ENCODE measurements around the gene B4GALNT4. TPM values are rescaled to one million over a fixed set of nuclear protein-coding genes. Genes with fewer than 3 reads are reported as not detected.
"Not testable (repeated sequence)": the region's sequence is repeated elsewhere in the genome, so short reads cannot be mapped to it uniquely, and the experiment has no call there.

B4GALNT4 gene
- 1 to 10 TPM in 1 of 2 donors, not detected in 1; 2.1 TPM for total RNA-seq

DNA sequence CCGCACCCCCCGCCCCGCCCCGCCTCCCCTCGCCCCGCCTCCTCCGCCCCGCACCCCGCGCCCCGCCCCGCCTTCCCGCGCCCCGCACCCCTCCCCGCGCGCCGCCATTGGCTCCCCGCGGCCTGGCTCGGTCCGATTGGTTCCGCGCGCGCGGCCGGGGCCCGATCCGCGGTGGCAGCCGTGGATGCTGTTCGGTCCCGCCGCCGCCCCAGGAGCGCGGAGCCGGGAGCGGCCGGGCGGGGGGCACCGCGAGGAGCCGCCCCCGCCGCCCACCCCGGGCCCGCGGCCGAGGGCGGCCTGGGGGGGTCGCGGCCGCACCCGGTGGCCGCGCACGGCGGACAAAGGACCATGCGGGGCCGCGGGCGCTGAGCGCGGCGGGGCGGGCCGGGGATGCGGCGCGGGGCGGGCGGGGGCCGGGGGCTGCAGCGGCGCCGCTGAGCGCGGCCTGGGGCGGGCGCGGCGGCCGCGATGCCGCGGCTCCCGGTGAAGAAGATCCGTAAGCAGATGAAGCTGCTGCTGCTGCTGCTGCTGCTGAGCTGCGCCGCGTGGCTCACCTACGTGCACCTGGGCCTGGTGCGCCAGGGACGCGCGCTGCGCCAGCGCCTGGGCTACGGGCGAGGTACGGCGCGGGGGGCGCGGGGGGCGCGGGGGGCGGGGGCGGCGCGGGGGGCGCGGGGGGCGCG lies at the start of gene B4GALNT4:
Gene B4GALNT4 (plus strand): TSS at position 164 of the 683 bp plus-strand sequence. CDS start 305 bp downstream, at position 469.
- no peaks in the 10 kb centered on the region for H3K36me3 ChIP-seq (replicated peaks in 1 of 2; ENCODE audit: insufficient read depth in 1 of 2, low read depth in 2 of 2)
- 1% methylated on average over 32 of the region's 118 CpGs; no CpG with 5 or more reads in 1 of the 2 donors for WGBS, 2 donors
- ATAC-seq = peak; percentile 48
- no peak for TF ChIP-seq POLR2A (IDR thresholded peaks at IDR 0.05)
- TF ChIP-seq, protein P1, sequence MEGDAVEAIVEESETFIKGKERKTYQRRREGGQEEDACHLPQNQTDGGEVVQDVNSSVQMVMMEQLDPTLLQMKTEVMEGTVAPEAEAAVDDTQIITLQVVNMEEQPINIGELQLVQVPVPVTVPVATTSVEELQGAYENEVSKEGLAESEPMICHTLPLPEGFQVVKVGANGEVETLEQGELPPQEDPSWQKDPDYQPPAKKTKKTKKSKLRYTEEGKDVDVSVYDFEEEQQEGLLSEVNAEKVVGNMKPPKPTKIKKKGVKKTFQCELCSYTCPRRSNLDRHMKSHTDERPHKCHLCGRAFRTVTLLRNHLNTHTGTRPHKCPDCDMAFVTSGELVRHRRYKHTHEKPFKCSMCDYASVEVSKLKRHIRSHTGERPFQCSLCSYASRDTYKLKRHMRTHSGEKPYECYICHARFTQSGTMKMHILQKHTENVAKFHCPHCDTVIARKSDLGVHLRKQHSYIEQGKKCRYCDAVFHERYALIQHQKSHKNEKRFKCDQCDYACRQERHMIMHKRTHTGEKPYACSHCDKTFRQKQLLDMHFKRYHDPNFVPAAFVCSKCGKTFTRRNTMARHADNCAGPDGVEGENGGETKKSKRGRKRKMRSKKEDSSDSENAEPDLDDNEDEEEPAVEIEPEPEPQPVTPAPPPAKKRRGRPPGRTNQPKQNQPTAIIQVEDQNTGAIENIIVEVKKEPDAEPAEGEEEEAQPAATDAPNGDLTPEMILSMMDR (IDR thresholded peaks at IDR 0.05) = no peak
- no peaks in the 10 kb centered on the region for H3K9me3 ChIP-seq
- H3K4me3 ChIP-seq = no peak within 1 kb of the TSS
- H3K27ac ChIP-seq = no peak within 1 kb of the TSS
- peaks cover 6% of the 10 kb centered on the region for H3K4me1 ChIP-seq
- peak in 1 of 4 donors; percentile 35 for DNase-seq
- peaks cover 0 to 5% of the 10 kb centered on the region in 2 donors for H3K27me3 ChIP-seq
- intact Hi-C loops (cut with DNase I) = loop anchor here (10.0 kb wide), 1 partner anchor 135 kb away; the partner anchor contains the start of genes PSMD13 and SIRT3

- ATAC-seq; DNase-seq; H3K36me3 ChIP-seq (replicated peaks in 1 of 2; ENCODE audit: insufficient read depth in 1 of 2, low read depth in 2 of 2); intact Hi-C loops (cut with DNase I); H3K9me3 ChIP-seq: not testable (repeated sequence)
- WGBS, 2 donors = 38% methylated on average over 10 of the region's 10 CpGs; no CpG with 5 or more reads in 1 of the 2 donors
- peak overlapping the region; percentile 21 to 48 for H3K4me3 ChIP-seq
- peaks cover 0 to 18% of the 10 kb centered on the region in 2 donors for H3K27me3 ChIP-seq
- H3K4me1 ChIP-seq = peaks cover 23% of the 10 kb centered on the region
- H3K27ac ChIP-seq = peak overlapping the region; percentile 83 to 99 (median 92)
These were observed 49.4 kb upstream of the B4GALNT4 start for GRCh38 chr11:319888-320273.

DNA sequence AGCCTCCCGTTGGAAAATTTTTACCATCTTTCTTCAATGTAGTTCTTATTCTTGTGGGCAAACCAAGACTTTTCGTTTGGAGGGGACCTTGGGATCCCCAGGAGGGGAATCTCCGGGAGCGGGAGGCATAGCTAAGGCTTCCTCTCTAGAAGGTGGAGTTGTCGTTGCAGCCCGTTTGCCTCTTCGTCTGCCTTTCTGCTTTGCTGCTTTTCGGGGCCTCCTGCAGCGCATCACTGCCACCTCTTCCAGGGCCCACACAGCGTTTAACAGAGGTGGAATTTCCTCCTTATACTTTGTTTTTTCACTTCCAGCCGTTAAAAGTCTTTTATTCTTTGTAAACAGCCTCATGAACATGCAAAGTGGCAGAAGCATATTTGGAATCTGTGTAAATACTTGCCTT lies 45.1 kb upstream of the B4GALNT4 start:
- TF ChIP-seq, protein P1 (IDR thresholded peaks at IDR 0.05) = no peak
- no peak for TF ChIP-seq POLR2A (IDR thresholded peaks at IDR 0.05)
- no peaks in the 10 kb centered on the region for H3K36me3 ChIP-seq (replicated peaks in 1 of 2; ENCODE audit: insufficient read depth in 1 of 2, low read depth in 2 of 2)
- no peaks in the 10 kb centered on the region for H3K27me3 ChIP-seq
- H3K27ac ChIP-seq = peak overlapping the region in 1 of 4 donors; percentile 17
- H3K4me1 ChIP-seq = peaks cover 24% of the 10 kb centered on the region
- intact Hi-C loops (cut with DNase I) = no loop called here
- DNase-seq = no peak
- 65 to 69% methylated on average over 11 of the region's 11 CpGs for WGBS, 2 donors
- H3K4me3 ChIP-seq = no peak overlapping the region
- no peaks in the 10 kb centered on the region for H3K9me3 ChIP-seq
- no peak for ATAC-seq

GRCh38 chr11:324593-325517 lies 44.4 kb upstream of the B4GALNT4 start:
- H3K4me3 ChIP-seq; ATAC-seq; H3K36me3 ChIP-seq (replicated peaks in 1 of 2; ENCODE audit: insufficient read depth in 1 of 2, low read depth in 2 of 2); intact Hi-C loops (cut with DNase I); H3K27me3 ChIP-seq; H3K9me3 ChIP-seq; DNase-seq: not testable (repeated sequence)
- WGBS, 2 donors = 51 to 61% methylated on average over 26 to 29 of the region's 34 CpGs
- Histone ChIP-seq H3K27ac (peak overlapping the region in 3 of 4 donors; percentile 17 to 36 (median 30)), H3K4me1 (peaks cover 20% of the 10 kb centered on the region)

DNA sequence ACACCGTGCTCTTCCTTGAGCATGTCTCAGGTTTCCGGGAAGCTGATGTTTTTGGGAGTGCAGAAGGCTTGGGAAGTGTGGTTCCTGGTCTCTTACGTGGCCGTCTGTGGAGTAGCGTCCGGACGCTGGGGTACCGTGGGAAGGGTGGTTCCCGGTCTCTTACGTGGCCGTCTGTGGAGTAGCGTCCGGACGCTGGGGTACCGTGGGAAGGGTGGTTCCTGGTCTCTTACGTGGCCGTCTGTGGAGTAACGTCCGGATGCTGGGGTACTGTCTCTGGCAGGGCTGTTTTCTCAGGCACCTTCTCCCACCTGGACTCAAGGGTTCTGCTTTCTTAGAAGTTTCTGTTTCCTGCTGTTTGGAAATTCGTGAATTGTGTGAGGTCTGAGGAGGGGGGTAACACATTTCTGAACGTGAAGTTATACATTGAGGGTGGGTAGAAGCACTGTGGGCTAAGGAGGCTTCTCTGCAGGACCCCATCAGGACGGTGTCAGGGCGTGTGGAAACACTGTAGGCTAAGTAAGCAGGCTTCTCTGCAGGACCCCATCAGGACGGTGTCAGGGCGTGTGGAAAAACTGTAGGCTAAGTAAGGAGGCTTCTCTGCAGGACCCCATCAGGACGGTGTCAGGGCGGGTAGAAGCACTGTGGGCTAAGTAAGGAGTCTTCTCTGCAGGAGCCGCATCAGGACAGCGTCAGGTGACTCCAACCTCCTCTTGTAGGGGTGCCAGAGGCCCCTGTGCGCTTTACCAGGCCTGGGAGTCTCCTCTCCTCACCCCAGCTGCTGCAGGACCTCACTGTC lies 43.3 kb upstream of the B4GALNT4 start:
- Histone ChIP-seq H3K36me3 (replicated peaks in 1 of 2; ENCODE audit: insufficient read depth in 1 of 2, low read depth in 2 of 2) (no peaks in the 10 kb centered on the region), H3K4me1 (peaks cover 17% of the 10 kb centered on the region), H3K27me3 (no peaks in the 10 kb centered on the region), H3K27ac (peak overlapping the region in 3 of 4 donors; percentile 64 to 81 (median 75)), H3K4me3 (no peak overlapping the region), H3K9me3 (no peaks in the 10 kb centered on the region)
- DNase-seq (no peak), ATAC-seq (peak; percentile 3)
- intact Hi-C loops (cut with DNase I) = no loop called here
- 72 to 75% methylated on average over 24 to 30 of the region's 30 CpGs for WGBS, 2 donors
- TF ChIP-seq, protein P1 (IDR thresholded peaks at IDR 0.05) = no peak
- TF ChIP-seq POLR2A (IDR thresholded peaks at IDR 0.05) = no peak
